Type B pancreatic cell (in vitro differentiated cells): ENCODE data around the gene NUDT3. TPM values are rescaled to one million over a fixed set of nuclear protein-coding genes. Genes with fewer than 3 reads are reported as not detected.

Experiments used
- DNase-seq: peaks from one replicate; pipeline ENCODE4 v3.0.0; 2021; ENCODE audit warnings: mixed read lengths; ENCODE audit not compliant: unreplicated experiment; ENCODE audit errors: extremely low spot score
- H3K27ac Mint-ChIP-seq: 2 replicates; pipeline ENCODE4 v1.8.0; 2021; ENCODE audit warnings: mild to moderate bottlenecking, mixed read lengths
- H3K27me3 Mint-ChIP-seq: 2 replicates; pipeline ENCODE4 v1.8.0; 2021; ENCODE audit warnings: mixed read lengths
- H3K36me3 Mint-ChIP-seq: 2 replicates; pipeline ENCODE4 v1.8.0; 2021; ENCODE audit warnings: mixed read lengths
- H3K4me1 Mint-ChIP-seq: one replicate; pipeline ENCODE4 v1.8.0; 2021; ENCODE audit warnings: mixed read lengths; ENCODE audit not compliant: unreplicated experiment
- H3K4me3 Mint-ChIP-seq: 2 replicates; pipeline ENCODE4 v1.8.0; 2021; ENCODE audit warnings: mild to moderate bottlenecking, mixed read lengths
- H3K9me3 Mint-ChIP-seq: 2 replicates; pipeline ENCODE4 v1.8.0; 2021; ENCODE audit warnings: mixed read lengths
- CTCF ChIP-seq: fragments of 200-600 bp; sonication (generic); conservative IDR thresholded peaks from 2 replicates; pipeline ENCODE4 v1.5.0; 2021; ENCODE audit warnings: antibody characterized with exemption, mild to moderate bottlenecking
- total RNA-seq: library from RNA; stranded (reverse); gene quantifications from 2 replicates; pipeline ENCODE4 v1.2.1, GENCODE V29; 2021; ENCODE audit warnings: low replicate concordance

Gene NUDT3
- total RNA-seq, 1 donor from 2014 or later: 31.9 TPM

GRCh38 chr6:34305497-34305896, 87.0 kb downstream of the NUDT3 start:
- Mint-ChIP-seq H3K4me1 (peaks cover 6% of the 10 kb centered on the region), H3K9me3 (no peaks in the 10 kb centered on the region), H3K27ac (no peak overlapping the region), H3K4me3 (no peak overlapping the region), H3K36me3 (no peaks in the 10 kb centered on the region), H3K27me3 (no peaks in the 10 kb centered on the region)
- no peak for DNase-seq
- TF ChIP-seq CTCF: no peak

GRCh38 chr6:34304164-34304563, 88.3 kb downstream of the NUDT3 start:
- no peaks in the 10 kb centered on the region for H3K9me3 Mint-ChIP-seq
- H3K36me3 Mint-ChIP-seq: no peaks in the 10 kb centered on the region
- no peak for TF ChIP-seq CTCF
- H3K27me3 Mint-ChIP-seq: no peaks in the 10 kb centered on the region
- no peak overlapping the region for H3K4me3 Mint-ChIP-seq
- no peak for DNase-seq
- H3K4me1 Mint-ChIP-seq: peaks cover 6% of the 10 kb centered on the region
- H3K27ac Mint-ChIP-seq: no peak overlapping the region

GRCh38 chr6:34302929-34303328, 89.5 kb downstream of the NUDT3 start:
- no peak overlapping the region for H3K27ac Mint-ChIP-seq
- no peak for DNase-seq
- H3K4me3 Mint-ChIP-seq: no peak overlapping the region
- H3K36me3 Mint-ChIP-seq: no peaks in the 10 kb centered on the region
- TF ChIP-seq CTCF: no peak
- no peaks in the 10 kb centered on the region for H3K27me3 Mint-ChIP-seq
- no peaks in the 10 kb centered on the region for H3K4me1 Mint-ChIP-seq
- H3K9me3 Mint-ChIP-seq: no peaks in the 10 kb centered on the region

DNA sequence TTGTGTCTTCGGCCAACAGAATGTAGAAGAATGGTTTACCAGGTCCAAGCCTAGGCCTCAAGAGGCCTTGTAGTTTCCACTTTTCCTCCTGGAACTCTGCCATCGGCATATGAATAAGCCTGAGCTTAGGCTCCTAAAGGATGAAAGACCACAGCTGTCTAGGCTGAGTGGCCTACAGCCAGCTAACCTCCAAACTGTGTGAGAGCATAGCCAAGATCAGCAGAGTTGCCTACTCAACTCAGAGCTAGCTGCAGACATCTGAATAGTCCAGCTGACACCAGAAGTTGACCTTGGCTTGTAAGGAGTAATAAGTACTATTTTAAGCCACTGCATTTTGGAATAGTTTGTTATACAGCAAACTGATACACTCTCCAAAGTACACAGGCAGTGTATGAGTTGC, 91.1 kb downstream of the NUDT3 start:
- TF ChIP-seq CTCF: no peak
- DNase-seq: no peak
- H3K27ac Mint-ChIP-seq: no peak overlapping the region
- H3K9me3 Mint-ChIP-seq: no peaks in the 10 kb centered on the region
- H3K4me1 Mint-ChIP-seq: peaks cover 3% of the 10 kb centered on the region
- H3K27me3 Mint-ChIP-seq: no peaks in the 10 kb centered on the region
- no peak overlapping the region for H3K4me3 Mint-ChIP-seq
- H3K36me3 Mint-ChIP-seq: no peaks in the 10 kb centered on the region

DNA sequence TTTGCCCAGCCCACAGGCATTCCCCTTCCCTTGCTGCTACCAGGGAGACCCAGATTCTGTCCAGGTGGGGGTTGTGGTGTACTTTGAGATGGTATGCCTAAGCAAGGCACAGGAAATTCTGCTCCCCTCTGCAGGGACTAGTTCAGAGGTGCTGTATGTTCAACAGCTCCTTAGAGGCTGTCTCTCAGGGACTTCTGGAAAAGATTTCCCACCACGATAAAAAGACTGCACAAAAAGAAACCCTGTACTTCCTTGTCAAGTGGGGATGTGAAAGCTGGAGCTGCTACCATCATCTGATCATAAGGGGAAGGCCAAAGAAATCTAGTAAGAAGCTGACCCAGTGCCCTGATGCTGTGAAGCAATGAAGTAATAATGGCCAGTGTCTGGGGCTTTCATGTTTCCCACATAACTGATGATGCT, 92.1 kb downstream of the NUDT3 start:
- Mint-ChIP-seq H3K9me3 (no peaks in the 10 kb centered on the region), H3K27ac (no peak overlapping the region), H3K4me3 (no peak overlapping the region), H3K4me1 (peaks cover 3% of the 10 kb centered on the region), H3K27me3 (no peaks in the 10 kb centered on the region), H3K36me3 (peaks cover 4% of the 10 kb centered on the region)
- TF ChIP-seq CTCF: no peak
- no peak for DNase-seq

GRCh38 chr6:34298941-34299340, 93.5 kb downstream of the NUDT3 start:
- no peak for TF ChIP-seq CTCF
- H3K4me1 Mint-ChIP-seq: peaks cover 3% of the 10 kb centered on the region
- peaks cover 9% of the 10 kb centered on the region for H3K36me3 Mint-ChIP-seq
- no peaks in the 10 kb centered on the region for H3K9me3 Mint-ChIP-seq
- no peak for DNase-seq
- no peak overlapping the region for H3K4me3 Mint-ChIP-seq
- H3K27me3 Mint-ChIP-seq: no peaks in the 10 kb centered on the region
- H3K27ac Mint-ChIP-seq: no peak overlapping the region
